ENCODE data around the gene COL4A2.

Gene COL4A2

GRCh38 chr13:110284779-110285484 is 22.2 kb upstream of the COL4A2 start:
- Histone ChIP-seq H3K79me2 (ENCODE audit: low read length) (no peaks in the 10 kb centered on the region), H3K9me3 (replicated peaks; ENCODE audit: insufficient read depth, low read length) (no peaks in the 10 kb centered on the region), H2AFZ (ENCODE audit: low read length) (no peak overlapping the region), H3K27me3 (replicated peaks; ENCODE audit: insufficient read depth, low read length) (no peaks in the 10 kb centered on the region), H3K27ac (ENCODE audit: low read length) (no peak overlapping the region), H3F3A (ENCODE audit: insufficient read depth, low read length) (no peaks in the 10 kb centered on the region), H3K4me3 (ENCODE audit: low read length) (no peak overlapping the region), H3K4me2 (ENCODE audit: low read depth, low read length) (no peak overlapping the region), H3K9me2 (replicated peaks; ENCODE audit: insufficient read depth, low read length) (no peaks in the 10 kb centered on the region), H3K36me3 (replicated peaks; ENCODE audit: insufficient read depth, low read length) (no peaks in the 10 kb centered on the region), H3K9ac (ENCODE audit: low read length) (no peak overlapping the region), H3K4me1 (ENCODE audit: low read length) (no peaks in the 10 kb centered on the region), H4K20me1 (ENCODE audit: insufficient read depth, low read length) (no peaks in the 10 kb centered on the region)
- TF ChIP-seq EZH2phosphoT487 (IDR thresholded peaks at IDR 0.05; ENCODE audit: low read length), result no peak
- TF ChIP-seq EZH2 (optimal IDR thresholded peaks at IDR 0.05; ENCODE audit: low read depth, low read length), result no peak
- TF ChIP-seq, protein P1, sequence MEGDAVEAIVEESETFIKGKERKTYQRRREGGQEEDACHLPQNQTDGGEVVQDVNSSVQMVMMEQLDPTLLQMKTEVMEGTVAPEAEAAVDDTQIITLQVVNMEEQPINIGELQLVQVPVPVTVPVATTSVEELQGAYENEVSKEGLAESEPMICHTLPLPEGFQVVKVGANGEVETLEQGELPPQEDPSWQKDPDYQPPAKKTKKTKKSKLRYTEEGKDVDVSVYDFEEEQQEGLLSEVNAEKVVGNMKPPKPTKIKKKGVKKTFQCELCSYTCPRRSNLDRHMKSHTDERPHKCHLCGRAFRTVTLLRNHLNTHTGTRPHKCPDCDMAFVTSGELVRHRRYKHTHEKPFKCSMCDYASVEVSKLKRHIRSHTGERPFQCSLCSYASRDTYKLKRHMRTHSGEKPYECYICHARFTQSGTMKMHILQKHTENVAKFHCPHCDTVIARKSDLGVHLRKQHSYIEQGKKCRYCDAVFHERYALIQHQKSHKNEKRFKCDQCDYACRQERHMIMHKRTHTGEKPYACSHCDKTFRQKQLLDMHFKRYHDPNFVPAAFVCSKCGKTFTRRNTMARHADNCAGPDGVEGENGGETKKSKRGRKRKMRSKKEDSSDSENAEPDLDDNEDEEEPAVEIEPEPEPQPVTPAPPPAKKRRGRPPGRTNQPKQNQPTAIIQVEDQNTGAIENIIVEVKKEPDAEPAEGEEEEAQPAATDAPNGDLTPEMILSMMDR (IDR thresholded peaks at IDR 0.05; ENCODE audit: low read length), result no peak
- no peak for DNase-seq

GRCh38 chr13:110285991-110286832 is 20.9 kb upstream of the COL4A2 start:
- TF ChIP-seq, protein P1 (IDR thresholded peaks at IDR 0.05; ENCODE audit: low read length), result no peak
- TF ChIP-seq EZH2 (optimal IDR thresholded peaks at IDR 0.05; ENCODE audit: low read depth, low read length) (no peak), EZH2phosphoT487 (IDR thresholded peaks at IDR 0.05; ENCODE audit: low read length) (no peak)
- no peak overlapping the region for H3K9ac ChIP-seq (ENCODE audit: low read length)
- no peak overlapping the region for H3K4me3 ChIP-seq (ENCODE audit: low read length)
- H3K36me3 ChIP-seq (replicated peaks; ENCODE audit: insufficient read depth, low read length), result no peaks in the 10 kb centered on the region
- H3K27me3 ChIP-seq (replicated peaks; ENCODE audit: insufficient read depth, low read length), result no peaks in the 10 kb centered on the region
- H3K4me2 ChIP-seq (ENCODE audit: low read depth, low read length), result no peak overlapping the region
- no peaks in the 10 kb centered on the region for H3K9me2 ChIP-seq (replicated peaks; ENCODE audit: insufficient read depth, low read length)
- H3K79me2 ChIP-seq (ENCODE audit: low read length), result no peaks in the 10 kb centered on the region
- no peaks in the 10 kb centered on the region for H3F3A ChIP-seq (ENCODE audit: insufficient read depth, low read length)
- no peak for DNase-seq
- no peak overlapping the region for H3K27ac ChIP-seq (ENCODE audit: low read length)
- H3K9me3 ChIP-seq (replicated peaks; ENCODE audit: insufficient read depth, low read length), result no peaks in the 10 kb centered on the region
- H4K20me1 ChIP-seq (ENCODE audit: insufficient read depth, low read length), result no peaks in the 10 kb centered on the region
- no peak overlapping the region for H2AFZ ChIP-seq (ENCODE audit: low read length)
- H3K4me1 ChIP-seq (ENCODE audit: low read length), result no peaks in the 10 kb centered on the region

- no peak overlapping the region for H3K4me2 ChIP-seq (ENCODE audit: low read depth, low read length)
Observed at GRCh38 chr13:110286833-110287819, 20.0 kb upstream of the COL4A2 start.

More at GRCh38 chr13:110286833-110287819, 20.0 kb upstream of the COL4A2 start:
- Histone ChIP-seq H3K36me3 (replicated peaks; ENCODE audit: insufficient read depth, low read length) (no peaks in the 10 kb centered on the region), H2AFZ (ENCODE audit: low read length) (no peak overlapping the region), H3K4me1 (ENCODE audit: low read length) (no peaks in the 10 kb centered on the region), H3K27me3 (replicated peaks; ENCODE audit: insufficient read depth, low read length) (no peaks in the 10 kb centered on the region), H3K27ac (ENCODE audit: low read length) (no peak overlapping the region), H3K9me2 (replicated peaks; ENCODE audit: insufficient read depth, low read length) (no peaks in the 10 kb centered on the region), H3K4me3 (ENCODE audit: low read length) (no peak overlapping the region), H4K20me1 (ENCODE audit: insufficient read depth, low read length) (no peaks in the 10 kb centered on the region), H3K9me3 (replicated peaks; ENCODE audit: insufficient read depth, low read length) (no peaks in the 10 kb centered on the region), H3K9ac (ENCODE audit: low read length) (no peak overlapping the region), H3F3A (ENCODE audit: insufficient read depth, low read length) (no peaks in the 10 kb centered on the region), H3K79me2 (ENCODE audit: low read length) (no peaks in the 10 kb centered on the region)
- TF ChIP-seq, protein P1 (IDR thresholded peaks at IDR 0.05; ENCODE audit: low read length), result no peak
- TF ChIP-seq EZH2phosphoT487 (IDR thresholded peaks at IDR 0.05; ENCODE audit: low read length) (no peak), EZH2 (optimal IDR thresholded peaks at IDR 0.05; ENCODE audit: low read depth, low read length) (no peak)
- no peak for DNase-seq

Data from MM.1S (cell line).